ENCODE results near the gene UHMK1. TPM values are rescaled to one million over a fixed set of nuclear protein-coding genes. Genes with fewer than 3 reads are reported as not detected.

Gene UHMK1
- total RNA-seq, 2 donors from 2014 or later: 19.2 to 26.0 TPM

DNA sequence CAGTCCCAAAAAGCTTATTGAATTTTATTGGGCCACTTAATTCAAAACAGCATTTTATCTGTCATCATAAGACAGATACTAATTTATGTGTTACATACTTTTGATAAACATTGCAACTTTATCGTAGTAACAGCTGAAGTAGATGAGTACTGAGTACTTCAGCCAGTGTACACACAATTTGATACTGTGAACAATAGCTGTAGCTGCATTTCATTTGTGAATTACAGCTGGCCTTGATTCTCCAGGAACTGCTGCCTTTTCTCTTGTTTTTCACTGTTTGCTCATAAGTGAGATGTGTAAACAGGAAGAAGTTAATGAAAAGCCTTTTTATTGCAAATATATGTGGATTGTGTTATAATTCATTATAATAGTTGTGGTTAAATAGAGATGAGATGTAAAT is 74.1 kb downstream of the UHMK1 start:
- 81% methylated on average over 1 of the region's 1 CpG; no CpG with 5 or more reads in 1 of the 2 experiments for WGBS, 2 experiments (ENCODE audit: insufficient coverage in 1 of 2, insufficient read length in 1 of 2)
- peaks cover 7% of the 10 kb centered on the region for H3K4me1 ChIP-seq (ENCODE audit: control insufficient read depth, insufficient read depth, low read length)
- Mint-ChIP-seq H3K27ac (no peak overlapping the region), H3K36me3 (ENCODE audit: low read depth) (peaks cover 21% of the 10 kb centered on the region), H3K4me3 (no peak overlapping the region), H3K4me1 (peaks cover 16% of the 10 kb centered on the region), H3K27me3 (ENCODE audit: insufficient read depth) (no peaks in the 10 kb centered on the region), H3K9me3 (no peaks in the 10 kb centered on the region)
- no peaks in the 10 kb centered on the region for H3K27me3 ChIP-seq (ENCODE audit: control insufficient read depth, insufficient read depth, low read length, poor library complexity, severe bottlenecking)
- no peak for DNase-seq
- no peak overlapping the region for H3K9ac ChIP-seq (ENCODE audit: extremely low read depth, low read length, poor library complexity, severe bottlenecking)
- no peaks in the 10 kb centered on the region for H3K9me3 ChIP-seq (ENCODE audit: control insufficient read depth, low read length)
- H3K4me3 ChIP-seq (ENCODE audit: low read length): no peak overlapping the region
- H3K36me3 ChIP-seq (ENCODE audit: control insufficient read depth, insufficient read depth, low read length): peaks cover 15% of the 10 kb centered on the region
- TF ChIP-seq, protein P1, sequence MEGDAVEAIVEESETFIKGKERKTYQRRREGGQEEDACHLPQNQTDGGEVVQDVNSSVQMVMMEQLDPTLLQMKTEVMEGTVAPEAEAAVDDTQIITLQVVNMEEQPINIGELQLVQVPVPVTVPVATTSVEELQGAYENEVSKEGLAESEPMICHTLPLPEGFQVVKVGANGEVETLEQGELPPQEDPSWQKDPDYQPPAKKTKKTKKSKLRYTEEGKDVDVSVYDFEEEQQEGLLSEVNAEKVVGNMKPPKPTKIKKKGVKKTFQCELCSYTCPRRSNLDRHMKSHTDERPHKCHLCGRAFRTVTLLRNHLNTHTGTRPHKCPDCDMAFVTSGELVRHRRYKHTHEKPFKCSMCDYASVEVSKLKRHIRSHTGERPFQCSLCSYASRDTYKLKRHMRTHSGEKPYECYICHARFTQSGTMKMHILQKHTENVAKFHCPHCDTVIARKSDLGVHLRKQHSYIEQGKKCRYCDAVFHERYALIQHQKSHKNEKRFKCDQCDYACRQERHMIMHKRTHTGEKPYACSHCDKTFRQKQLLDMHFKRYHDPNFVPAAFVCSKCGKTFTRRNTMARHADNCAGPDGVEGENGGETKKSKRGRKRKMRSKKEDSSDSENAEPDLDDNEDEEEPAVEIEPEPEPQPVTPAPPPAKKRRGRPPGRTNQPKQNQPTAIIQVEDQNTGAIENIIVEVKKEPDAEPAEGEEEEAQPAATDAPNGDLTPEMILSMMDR (conservative IDR thresholded peaks at IDR 0.05): no peak
- no peak overlapping the region for H3K27ac ChIP-seq (ENCODE audit: low read depth, low read length)

DNA sequence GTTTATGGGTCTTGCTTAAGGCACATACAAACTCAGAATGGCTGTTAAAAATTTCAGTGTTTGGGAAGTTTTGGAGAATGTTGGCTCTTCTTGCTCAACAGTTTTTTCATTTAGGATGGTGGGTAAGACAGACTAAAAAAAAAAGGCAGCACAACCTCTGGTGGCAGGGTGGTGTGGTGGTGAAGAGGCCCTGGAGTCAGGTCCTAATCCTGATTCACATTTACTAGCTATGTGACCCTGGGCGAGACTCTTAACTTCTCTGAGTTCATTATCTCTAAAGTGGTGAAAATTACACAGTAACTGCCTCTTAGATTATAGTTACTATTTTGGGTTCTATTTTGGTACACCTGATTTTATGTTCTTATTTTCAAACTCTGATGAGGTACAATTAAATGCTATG is 75.5 kb downstream of the UHMK1 start:
- Mint-ChIP-seq H3K36me3 (ENCODE audit: low read depth) (peaks cover 17% of the 10 kb centered on the region), H3K4me3 (no peak overlapping the region), H3K27ac (no peak overlapping the region), H3K27me3 (ENCODE audit: insufficient read depth) (no peaks in the 10 kb centered on the region), H3K9me3 (no peaks in the 10 kb centered on the region), H3K4me1 (peaks cover 16% of the 10 kb centered on the region)
- no peak for DNase-seq
- Histone ChIP-seq H3K9me3 (ENCODE audit: control insufficient read depth, low read length) (no peaks in the 10 kb centered on the region), H3K27ac (ENCODE audit: low read depth, low read length) (no peak overlapping the region), H3K4me1 (ENCODE audit: control insufficient read depth, insufficient read depth, low read length) (peaks cover 7% of the 10 kb centered on the region), H3K27me3 (ENCODE audit: control insufficient read depth, insufficient read depth, low read length, poor library complexity, severe bottlenecking) (no peaks in the 10 kb centered on the region), H3K36me3 (ENCODE audit: control insufficient read depth, insufficient read depth, low read length) (peaks cover 9% of the 10 kb centered on the region), H3K4me3 (ENCODE audit: low read length) (no peak overlapping the region), H3K9ac (ENCODE audit: extremely low read depth, low read length, poor library complexity, severe bottlenecking) (no peak overlapping the region)
- WGBS, 2 experiments (ENCODE audit: insufficient coverage in 1 of 2, insufficient read length in 1 of 2): 100% methylated on average over 1 of the region's 1 CpG
- TF ChIP-seq, protein P1 (conservative IDR thresholded peaks at IDR 0.05): no peak

DNA sequence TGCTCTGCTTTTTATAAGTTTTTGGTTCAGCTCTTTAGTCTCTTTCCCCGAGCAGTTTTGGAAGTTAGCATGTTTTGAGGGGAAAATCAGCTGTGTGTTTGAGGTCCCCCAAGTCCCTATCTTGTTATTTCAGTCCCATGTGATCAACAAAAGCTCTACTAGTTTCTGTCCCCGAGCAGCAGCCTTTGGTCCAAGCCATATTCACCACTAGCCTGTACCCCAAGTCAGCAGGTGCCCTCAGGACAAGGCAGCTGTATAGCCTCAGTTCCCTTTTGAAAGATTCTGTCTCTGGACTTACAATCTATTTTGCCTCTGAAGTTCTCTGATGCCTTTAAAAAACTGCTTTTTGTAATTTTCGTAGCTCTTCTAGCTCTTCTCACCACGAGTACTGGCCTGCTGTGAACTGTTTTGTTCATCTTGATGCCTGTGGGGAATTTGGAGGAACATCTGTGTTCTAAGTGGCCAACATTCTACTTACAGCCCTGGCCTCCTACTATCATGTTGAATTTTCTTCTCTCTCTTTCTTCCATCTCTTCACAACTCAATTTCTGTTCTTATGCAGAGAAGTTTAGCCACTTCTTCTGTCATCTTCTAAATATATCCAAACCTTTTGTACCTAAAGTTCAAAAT is 80.6 kb downstream of the UHMK1 start:
- no peak overlapping the region for H3K4me3 ChIP-seq (ENCODE audit: low read length)
- H3K4me3 Mint-ChIP-seq: no peak overlapping the region
- TF ChIP-seq, protein P1 (conservative IDR thresholded peaks at IDR 0.05): no peak
- peak overlapping the region; percentile 46 for H3K27ac Mint-ChIP-seq
- no peak for DNase-seq
- 84 to 89% methylated on average over 3 to 4 of the region's 4 CpGs for WGBS, 2 experiments (ENCODE audit: insufficient coverage in 1 of 2, insufficient read length in 1 of 2)
- no peaks in the 10 kb centered on the region for H3K9me3 Mint-ChIP-seq
- H3K4me1 ChIP-seq (ENCODE audit: control insufficient read depth, insufficient read depth, low read length): no peaks in the 10 kb centered on the region
- peaks cover 39% of the 10 kb centered on the region for H3K36me3 ChIP-seq (ENCODE audit: control insufficient read depth, insufficient read depth, low read length)
- H3K36me3 Mint-ChIP-seq (ENCODE audit: low read depth): peaks cover 14% of the 10 kb centered on the region
- no peaks in the 10 kb centered on the region for H3K27me3 ChIP-seq (ENCODE audit: control insufficient read depth, insufficient read depth, low read length, poor library complexity, severe bottlenecking)
- no peaks in the 10 kb centered on the region for H3K27me3 Mint-ChIP-seq (ENCODE audit: insufficient read depth)
- no peaks in the 10 kb centered on the region for H3K9me3 ChIP-seq (ENCODE audit: control insufficient read depth, low read length)
- no peaks in the 10 kb centered on the region for H3K4me1 Mint-ChIP-seq
- H3K9ac ChIP-seq (ENCODE audit: extremely low read depth, low read length, poor library complexity, severe bottlenecking): no peak overlapping the region
- H3K27ac ChIP-seq (ENCODE audit: low read depth, low read length): no peak overlapping the region
